GM18505 (cell line): ENCODE measurements around the gene DBH.

Experiments
- ATAC-seq: cut with Tn5 transposase; IDR thresholded peaks from one replicate; pipeline ENCODE4 v1.9.1; 2021; ENCODE audit not compliant: unreplicated experiment
- POLR2A ChIP-seq: IDR thresholded peaks from 4 replicates; pipeline ENCODE4 v1.6.1; 2011; ENCODE audit warnings: borderline replicate concordance; ENCODE audit not compliant: insufficient read depth, insufficient read length; ENCODE audit errors: extremely low read depth

DBH gene

DNA sequence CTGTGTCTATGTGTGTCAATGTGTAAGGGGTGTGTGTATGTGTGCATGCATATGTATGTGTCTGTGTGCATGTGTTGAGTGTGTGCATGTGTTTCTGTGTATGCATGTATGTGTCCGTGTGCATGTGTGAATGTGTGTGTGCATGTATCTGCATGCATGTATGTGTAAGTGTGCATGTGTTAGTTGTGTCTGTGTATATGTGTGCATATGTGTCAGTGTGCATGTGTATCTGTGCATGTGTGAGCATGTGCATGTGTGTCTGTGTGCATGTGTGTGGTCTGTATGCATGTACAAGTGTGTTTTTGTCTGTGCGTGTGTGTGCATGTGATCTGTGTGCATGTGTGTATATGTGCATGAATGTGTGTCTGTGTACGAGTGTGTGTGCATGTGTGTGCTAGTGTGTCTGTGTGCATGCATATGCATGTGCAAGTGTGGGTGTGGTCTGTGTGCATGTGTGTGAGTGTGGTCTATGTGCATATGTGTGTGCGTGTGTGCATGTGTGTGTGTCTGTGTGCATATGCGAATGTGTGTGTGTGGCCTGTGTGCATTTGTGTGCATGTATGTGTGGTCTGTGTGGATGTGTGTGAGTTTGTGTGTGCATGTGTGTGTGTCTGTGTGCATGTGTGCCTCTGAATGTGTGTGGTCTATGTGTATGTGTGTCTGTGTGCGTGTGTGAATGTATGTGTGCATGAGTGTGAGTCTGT lies 36.5 kb upstream of the DBH start:
- no peak for TF ChIP-seq POLR2A
- ATAC-seq: no peak

- TF ChIP-seq POLR2A: no peak
- no peak for ATAC-seq
Observed at GRCh38 chr9:133600739-133601138, 35.4 kb upstream of the DBH start.

DNA sequence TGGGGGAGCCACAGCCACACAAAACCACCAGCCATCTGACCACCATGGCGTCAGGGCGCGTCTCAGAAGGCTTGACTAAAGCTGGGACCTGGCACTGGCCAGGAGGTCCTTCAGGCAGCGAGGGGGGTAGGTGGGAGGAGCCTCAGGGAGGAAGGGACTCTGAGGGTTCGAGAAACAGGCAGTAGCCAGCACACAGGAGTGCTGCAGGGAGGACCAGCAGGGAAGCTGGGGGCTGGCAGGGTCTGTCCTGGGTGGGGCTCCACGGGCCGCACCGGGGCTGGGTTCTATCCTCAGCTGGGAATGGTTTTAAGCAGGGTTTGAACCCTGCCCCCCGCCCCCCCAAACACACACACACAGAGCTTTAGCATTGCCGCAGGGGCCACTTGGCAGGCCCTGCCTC lies 34.4 kb upstream of the DBH start:
- TF ChIP-seq POLR2A: no peak
- no peak for ATAC-seq

- no peak for ATAC-seq
- no peak for TF ChIP-seq POLR2A
Observed at GRCh38 chr9:133602277-133602676, 33.9 kb upstream of the DBH start.

- no peak for TF ChIP-seq POLR2A
- ATAC-seq: no peak
Observed at GRCh38 chr9:133603135-133603927, 32.8 kb upstream of the DBH start.

GRCh38 chr9:133604214-133604613 lies 31.9 kb upstream of the DBH start:
- ATAC-seq: no peak
- TF ChIP-seq POLR2A: no peak

DNA sequence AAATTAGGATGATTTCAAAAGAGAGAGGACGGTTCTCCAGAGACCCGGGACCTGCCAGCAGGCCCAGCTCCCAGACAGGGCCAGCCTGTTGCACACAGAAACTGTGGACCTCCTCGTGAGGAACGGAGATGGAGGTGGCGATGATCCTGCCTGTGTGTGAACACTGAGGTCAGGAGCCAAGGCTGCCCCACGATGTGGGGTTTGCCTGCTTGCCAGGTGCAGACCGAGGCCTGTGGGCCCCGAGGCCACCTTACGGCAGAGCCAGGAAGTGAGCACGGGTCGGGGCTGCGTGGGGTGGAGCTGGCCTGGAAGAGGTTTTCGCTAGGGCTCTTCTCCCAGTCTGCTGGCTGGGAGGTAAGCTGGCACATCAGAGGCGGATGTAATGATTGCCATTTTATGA lies 31.3 kb upstream of the DBH start:
- ATAC-seq: no peak
- TF ChIP-seq POLR2A: no peak

DNA sequence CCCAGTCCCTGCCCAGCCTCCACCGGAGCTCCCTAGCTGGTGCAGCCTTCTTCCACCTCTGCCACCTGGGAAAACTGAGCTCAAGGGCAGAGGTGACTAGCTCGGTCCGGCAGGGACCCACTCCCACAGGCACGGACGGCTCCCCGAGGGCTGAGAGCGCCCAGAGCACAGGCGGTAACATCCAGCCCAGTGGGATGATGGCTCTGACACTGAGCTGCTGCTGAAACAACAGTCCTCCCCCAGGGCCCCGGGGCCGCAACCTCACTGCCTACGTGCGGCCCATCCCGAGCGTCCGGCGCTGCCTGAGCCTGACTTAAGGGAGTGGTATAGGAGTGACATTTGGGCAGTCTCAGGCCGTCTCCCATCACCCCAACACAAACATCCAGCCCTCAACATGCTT lies 30.7 kb upstream of the DBH start:
- no peak for ATAC-seq
- TF ChIP-seq POLR2A: no peak

DNA sequence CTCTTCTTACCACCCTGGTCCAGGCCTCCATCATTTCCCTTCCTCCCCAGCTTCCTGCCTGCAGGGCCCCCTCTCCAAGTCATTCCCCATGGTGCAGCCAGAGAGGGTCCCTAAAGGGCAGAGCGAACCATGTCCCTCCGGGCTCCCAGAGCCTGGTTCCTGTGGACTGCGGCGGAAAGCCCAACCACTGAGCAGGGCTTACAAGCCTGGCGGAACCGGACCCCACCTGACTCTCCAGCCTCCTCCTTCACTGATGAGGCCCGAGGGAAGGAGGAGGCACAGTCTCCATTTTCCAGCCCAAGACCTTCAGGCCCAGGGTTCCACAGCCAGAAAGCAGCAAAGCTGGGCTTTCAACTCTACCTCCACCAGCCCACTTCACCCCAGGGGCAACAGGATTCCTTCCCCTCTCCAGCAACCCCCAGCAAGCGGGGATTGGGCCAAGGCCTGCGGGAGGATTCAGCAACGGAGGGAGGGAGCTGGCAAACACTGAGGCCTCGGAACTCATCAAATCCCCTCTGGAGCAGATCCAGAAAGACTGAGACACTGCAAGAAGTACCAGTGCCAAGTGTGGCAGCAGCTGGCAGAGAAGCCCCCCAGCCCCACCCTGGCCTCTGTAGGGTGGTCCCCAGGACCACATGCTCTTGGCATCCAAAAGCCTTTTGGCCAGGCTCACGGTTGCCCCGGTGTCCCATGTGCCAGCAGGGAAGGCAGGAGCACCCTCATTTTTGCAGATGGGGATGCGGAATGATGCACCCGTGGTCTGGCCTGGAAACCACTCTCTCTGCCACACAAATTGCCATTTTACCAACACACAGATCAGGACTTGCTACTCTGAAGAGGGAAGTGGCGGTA lies 30.1 kb upstream of the DBH start:
- TF ChIP-seq POLR2A: no peak
- ATAC-seq: no peak

DNA sequence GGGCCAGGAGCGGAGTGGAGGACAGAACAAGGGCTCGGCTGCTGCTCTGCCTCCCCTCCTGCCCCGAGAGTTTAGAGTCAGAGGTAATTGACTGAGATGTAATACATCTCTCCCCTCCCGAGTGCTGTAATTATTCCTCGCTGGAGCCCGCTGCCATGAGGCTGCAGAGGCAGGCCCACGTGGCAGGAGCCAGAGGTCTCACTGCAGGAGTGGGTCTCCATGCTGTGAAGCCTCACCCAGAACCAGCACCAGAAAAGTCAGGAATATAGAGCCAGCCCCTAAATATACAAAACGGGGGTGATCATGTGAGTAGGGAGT lies 29.5 kb upstream of the DBH start:
- no peak for TF ChIP-seq POLR2A
- no peak for ATAC-seq

GRCh38 chr9:133607381-133607780 lies 28.8 kb upstream of the DBH start:
- no peak for ATAC-seq
- TF ChIP-seq POLR2A: no peak

DNA sequence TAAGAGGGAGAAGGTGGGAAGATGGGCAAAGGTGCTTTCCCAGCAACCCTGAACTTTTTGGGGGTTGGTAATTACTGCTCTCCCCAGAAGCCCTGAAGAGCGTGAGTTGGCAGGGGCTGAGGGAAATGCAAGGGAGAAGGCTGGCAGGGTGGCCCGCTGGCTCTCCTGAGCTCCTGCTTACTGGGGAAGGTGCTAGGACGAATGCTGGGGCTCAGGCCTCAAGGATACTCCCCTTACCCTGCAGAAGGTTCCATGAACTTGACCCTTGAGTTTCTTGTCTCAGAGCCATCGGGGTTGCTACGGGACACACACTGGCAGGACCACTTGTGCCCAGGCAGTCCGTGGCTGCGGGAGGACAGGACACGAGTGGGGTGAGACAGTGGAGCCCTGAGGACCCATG lies 28.2 kb upstream of the DBH start:
- no peak for ATAC-seq
- TF ChIP-seq POLR2A: no peak

DNA sequence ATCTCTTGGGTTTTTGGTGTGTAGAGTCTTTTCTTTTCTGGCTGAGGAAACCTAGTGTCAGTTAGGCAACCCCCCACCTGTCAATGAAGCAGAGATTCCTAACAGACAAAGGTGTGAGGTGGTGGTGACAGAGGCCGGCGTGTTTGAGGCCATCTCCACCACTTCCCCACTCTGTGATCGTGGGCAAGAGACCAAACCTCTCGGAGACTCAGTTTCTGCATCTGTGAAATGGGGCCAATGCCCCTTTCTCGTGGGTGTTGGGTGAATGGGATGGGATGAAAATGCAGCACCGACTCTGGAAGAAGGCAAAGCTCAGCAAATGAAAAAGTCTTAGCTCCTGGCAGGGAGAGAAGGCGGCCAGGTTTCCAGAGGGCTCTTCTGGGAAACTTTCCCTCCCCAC lies 27.8 kb upstream of the DBH start:
- TF ChIP-seq POLR2A: no peak

More for the DNA sequence above, 27.8 kb upstream of the DBH start:
- no peak for ATAC-seq
